Hematopoietic multipotent progenitor cell treated with erythropoietin and hydrocortisone succinate and interleukin-3 and kit ligand, for 8 days (in vitro differentiated cells): ENCODE measurements around the gene H2BW1.
"Not testable (repeated sequence)": the region's sequence is repeated elsewhere in the genome, so short reads cannot be mapped to it uniquely, and the experiment has no call there.

Source experiments
- DNase-seq: peaks from one replicate; pipeline ENCODE4 v3.0.0-alpha.2; 2015

H2BW1 gene

GRCh38 chrX:104013606-104014005, at the start of gene H2BW1:
Gene H2BW1, minus strand, starts transcription at chrX:104013708. Its CDS starts 132 bp downstream, at chrX:104013576.
- DNase-seq, result no peak

GRCh38 chrX:104062636-104063035, 49.1 kb upstream of the H2BW1 start:
- not testable (repeated sequence) for DNase-seq

GRCh38 chrX:104054956-104055355, 41.4 kb upstream of the H2BW1 start:
- DNase-seq, result not testable (repeated sequence)

GRCh38 chrX:104047171-104047570, 33.7 kb upstream of the H2BW1 start:
- DNase-seq, result no peak

GRCh38 chrX:104045642-104046041, 32.1 kb upstream of the H2BW1 start:
- no peak for DNase-seq

GRCh38 chrX:104041003-104041402, 27.5 kb upstream of the H2BW1 start:
- DNase-seq, result no peak

GRCh38 chrX:104039689-104040505, 26.4 kb upstream of the H2BW1 start, which contains the start of gene H2BW2:
Gene H2BW2, plus strand, starts transcription at chrX:104039956. Its CDS starts 39 bp downstream, at chrX:104039995.
- no peak for DNase-seq

- no peak for DNase-seq
Observed at GRCh38 chrX:104018126-104018525, 4.6 kb upstream of the H2BW1 start.

GRCh38 chrX:104015576-104015975, 2.1 kb upstream of the H2BW1 start:
- DNase-seq, result not testable (repeated sequence)

GRCh38 chrX:104013158-104013557, 350 bp downstream of the H2BW1 start:
- no peak for DNase-seq

- DNase-seq, result no peak
Observed at GRCh38 chrX:104008831-104009230, 4.7 kb downstream of the H2BW1 start.

GRCh38 chrX:103999234-103999633, 14.3 kb downstream of the H2BW1 start:
- DNase-seq, result no peak

GRCh38 chrX:103983508-103983907, 30.0 kb downstream of the H2BW1 start:
- DNase-seq, result not testable (repeated sequence)

GRCh38 chrX:103962411-103963278, 50.9 kb downstream of the H2BW1 start, which contains the start of gene TMSB15B:
Gene TMSB15B, plus strand, starts transcription at chrX:103962627.
- not testable (repeated sequence) for DNase-seq
